ENCODE data around the gene SVOPL. TPM values are rescaled to one million over a fixed set of nuclear protein-coding genes. Genes with fewer than 3 reads are reported as not detected.

The SVOPL gene
- total and polyA plus RNA-seq, 10 of the 15 experiments (the other 5 are each of a cell fraction or from before 2014, with no cell fraction given): 0.15 TPM; not detected in 9

DNA sequence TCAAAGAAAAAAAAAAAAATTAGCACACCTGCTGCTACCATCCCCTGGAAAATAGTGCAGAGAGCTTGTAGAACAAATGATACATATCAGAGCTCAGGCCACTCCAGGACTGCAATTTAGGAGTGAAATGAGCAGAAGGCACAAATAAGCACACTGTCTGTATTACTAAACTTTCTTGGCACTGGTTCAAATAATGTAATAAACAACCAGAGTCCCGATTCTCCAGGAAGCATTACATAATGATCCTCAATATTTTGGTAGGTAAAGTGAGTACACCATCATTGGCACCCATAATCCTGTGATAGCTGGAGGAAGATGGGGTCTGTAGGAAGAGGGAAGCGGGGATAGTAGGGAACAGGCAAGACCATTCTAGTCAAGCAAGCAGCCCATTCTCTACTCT lies 74.3 kb downstream of the SVOPL start:
- POLR2A ChIA-PET: no interaction called here
- TF ChIP-seq ETV6 (conservative IDR thresholded peaks at IDR 0.05 in 1 of 2, IDR thresholded peaks at IDR 0.05 in 1 of 2; ENCODE audit: borderline replicate concordance in 1 of 2, low read depth in 1 of 2) (no peak), ELK1 (IDR thresholded peaks at IDR 0.05; ENCODE audit: low read depth, low read length) (no peak), RCOR1 (conservative IDR thresholded peaks at IDR 0.05; ENCODE audit: low read depth, low read length) (no peak), TARDBP (IDR thresholded peaks at IDR 0.05; ENCODE audit: borderline replicate concordance) (no peak), IKZF1 (conservative IDR thresholded peaks at IDR 0.05) (no peak), SREBF1 (IDR thresholded peaks at IDR 0.05; ENCODE audit: low read length) (no peak), BMI1 (IDR thresholded peaks at IDR 0.05; ENCODE audit: borderline replicate concordance) (no peak), HDAC6 (IDR thresholded peaks at IDR 0.05; ENCODE audit: unreplicated experiment) (no peak), SREBF2 (IDR thresholded peaks at IDR 0.05; ENCODE audit: low read length) (no peak), SKIL (IDR thresholded peaks at IDR 0.05; ENCODE audit: low read depth, poor library complexity, severe bottlenecking) (no peak), SP1 (IDR thresholded peaks at IDR 0.05; ENCODE audit: low read depth, low read length) (no peak), TCF7 (IDR thresholded peaks at IDR 0.05; ENCODE audit: borderline replicate concordance) (no peak), KDM1A (IDR thresholded peaks at IDR 0.05; ENCODE audit: borderline replicate concordance) (no peak), FOXM1 (IDR thresholded peaks at IDR 0.05; ENCODE audit: low read depth, low read length) (no peak)
- TF ChIP-seq, protein P1, sequence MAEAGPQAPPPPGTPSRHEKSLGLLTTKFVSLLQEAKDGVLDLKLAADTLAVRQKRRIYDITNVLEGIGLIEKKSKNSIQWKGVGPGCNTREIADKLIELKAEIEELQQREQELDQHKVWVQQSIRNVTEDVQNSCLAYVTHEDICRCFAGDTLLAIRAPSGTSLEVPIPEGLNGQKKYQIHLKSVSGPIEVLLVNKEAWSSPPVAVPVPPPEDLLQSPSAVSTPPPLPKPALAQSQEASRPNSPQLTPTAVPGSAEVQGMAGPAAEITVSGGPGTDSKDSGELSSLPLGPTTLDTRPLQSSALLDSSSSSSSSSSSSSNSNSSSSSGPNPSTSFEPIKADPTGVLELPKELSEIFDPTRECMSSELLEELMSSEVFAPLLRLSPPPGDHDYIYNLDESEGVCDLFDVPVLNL (IDR thresholded peaks at IDR 0.05; ENCODE audit: low read depth, low read length): no peak
- TF ChIP-seq, protein P2, sequence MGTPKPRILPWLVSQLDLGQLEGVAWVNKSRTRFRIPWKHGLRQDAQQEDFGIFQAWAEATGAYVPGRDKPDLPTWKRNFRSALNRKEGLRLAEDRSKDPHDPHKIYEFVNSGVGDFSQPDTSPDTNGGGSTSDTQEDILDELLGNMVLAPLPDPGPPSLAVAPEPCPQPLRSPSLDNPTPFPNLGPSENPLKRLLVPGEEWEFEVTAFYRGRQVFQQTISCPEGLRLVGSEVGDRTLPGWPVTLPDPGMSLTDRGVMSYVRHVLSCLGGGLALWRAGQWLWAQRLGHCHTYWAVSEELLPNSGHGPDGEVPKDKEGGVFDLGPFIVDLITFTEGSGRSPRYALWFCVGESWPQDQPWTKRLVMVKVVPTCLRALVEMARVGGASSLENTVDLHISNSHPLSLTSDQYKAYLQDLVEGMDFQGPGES (IDR thresholded peaks at IDR 0.05): no peak
- TF ChIP-seq, protein P3, sequence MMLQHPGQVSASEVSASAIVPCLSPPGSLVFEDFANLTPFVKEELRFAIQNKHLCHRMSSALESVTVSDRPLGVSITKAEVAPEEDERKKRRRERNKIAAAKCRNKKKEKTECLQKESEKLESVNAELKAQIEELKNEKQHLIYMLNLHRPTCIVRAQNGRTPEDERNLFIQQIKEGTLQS (IDR thresholded peaks at IDR 0.05; ENCODE audit: borderline replicate concordance, extremely low read depth, low read depth, low read length): no peak
- TF ChIP-seq, protein P4, sequence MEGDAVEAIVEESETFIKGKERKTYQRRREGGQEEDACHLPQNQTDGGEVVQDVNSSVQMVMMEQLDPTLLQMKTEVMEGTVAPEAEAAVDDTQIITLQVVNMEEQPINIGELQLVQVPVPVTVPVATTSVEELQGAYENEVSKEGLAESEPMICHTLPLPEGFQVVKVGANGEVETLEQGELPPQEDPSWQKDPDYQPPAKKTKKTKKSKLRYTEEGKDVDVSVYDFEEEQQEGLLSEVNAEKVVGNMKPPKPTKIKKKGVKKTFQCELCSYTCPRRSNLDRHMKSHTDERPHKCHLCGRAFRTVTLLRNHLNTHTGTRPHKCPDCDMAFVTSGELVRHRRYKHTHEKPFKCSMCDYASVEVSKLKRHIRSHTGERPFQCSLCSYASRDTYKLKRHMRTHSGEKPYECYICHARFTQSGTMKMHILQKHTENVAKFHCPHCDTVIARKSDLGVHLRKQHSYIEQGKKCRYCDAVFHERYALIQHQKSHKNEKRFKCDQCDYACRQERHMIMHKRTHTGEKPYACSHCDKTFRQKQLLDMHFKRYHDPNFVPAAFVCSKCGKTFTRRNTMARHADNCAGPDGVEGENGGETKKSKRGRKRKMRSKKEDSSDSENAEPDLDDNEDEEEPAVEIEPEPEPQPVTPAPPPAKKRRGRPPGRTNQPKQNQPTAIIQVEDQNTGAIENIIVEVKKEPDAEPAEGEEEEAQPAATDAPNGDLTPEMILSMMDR (IDR thresholded peaks at IDR 0.05 in 2 of 3, conservative IDR thresholded peaks at IDR 0.05 in 1 of 3; ENCODE audit: control insufficient read depth in 2 of 3, extremely low read depth in 1 of 3, insufficient read depth in 1 of 3, low read depth in 3 of 3, low read length in 3 of 3): no peak

More for the DNA sequence above, 74.3 kb downstream of the SVOPL start:
- in situ Hi-C loops (cut with MboI): no loop called here
- Histone ChIP-seq H3K4me2 (ENCODE audit: control insufficient read depth, insufficient read depth) (no peak overlapping the region), H3K79me2 (ENCODE audit: control insufficient read depth, insufficient read depth, low read length) (no peaks in the 10 kb centered on the region), H3K9ac (ENCODE audit: control insufficient read depth, insufficient read depth, low read length) (no peak overlapping the region), H3K36me3 (ENCODE audit: control insufficient read depth in 2 of 2, insufficient read depth in 2 of 2, low read length in 1 of 2) (no peaks in the 10 kb centered on the region), H2AFZ (ENCODE audit: control insufficient read depth, low read depth, low read length) (no peak overlapping the region), H3K27ac (ENCODE audit: control insufficient read depth, insufficient read depth) (no peak overlapping the region), H3K9me3 (replicated peaks; ENCODE audit: control insufficient read depth, insufficient read depth, low read length) (no peaks in the 10 kb centered on the region), H3K27me3 (replicated peaks in 1 of 2; ENCODE audit: control insufficient read depth in 2 of 2, insufficient read depth in 2 of 2, low read length in 1 of 2) (no peaks in the 10 kb centered on the region), H4K20me1 (ENCODE audit: control insufficient read depth, insufficient read depth) (no peaks in the 10 kb centered on the region), H3K4me3 (no peak overlapping the region), H3K4me1 (ENCODE audit: control insufficient read depth, insufficient read depth, low read length) (no peaks in the 10 kb centered on the region; the same call in 1 of the 2 replicates)
- 50% methylated on average over 2 of the region's 2 CpGs for WGBS (ENCODE audit: insufficient coverage, insufficient replicate concordance, low lambda C conversion rate, missing lambda C conversion rate)
- intact Hi-C loops (cut with micrococcal nuclease; ENCODE audit: unreplicated experiment): no loop called here
- ChIA-PET SMC1A (ENCODE audit: uncharacterized antibody, unreplicated experiment) (no interaction called here), CTCF (no interaction called here), RAD21 (ENCODE audit: unreplicated experiment) (no interaction called here)
- ATAC-seq (no peak), FAIRE-seq (no peak), DNase-seq (ENCODE audit: low read depth, low spot score) (no peak)
- BruUV-seq (replicated peaks): no TSS peak
